B cell (primary cell): ENCODE measurements around the gene GDF7. TPM values are rescaled to one million over a fixed set of nuclear protein-coding genes. Genes with fewer than 3 reads are reported as not detected.

ENCODE experiments used
- ATAC-seq: fragments of 200-7000 bp; cut with Tn5 transposase; one replicate; pipeline ENCODE4 v1.10.0; 2021; ENCODE audit warnings: low read depth, mild to moderate bottlenecking, moderate number of reproducible peaks, moderate library complexity
- CTCF ChIA-PET: fragments of 350-600 bp; sonication (Branson Sonifier 250); formaldehyde crosslinking; loops from one replicate; lab custom pipeline; 2021; ENCODE audit warnings: antibody characterized with exemption, inconsistent platforms; lab: Charles Lee
- POLR2A ChIA-PET: fragments of 350-600 bp; sonication (Branson Sonifier 250); formaldehyde crosslinking; loops from one replicate; lab custom pipeline; 2021; ENCODE audit warnings: antibody characterized with exemption; lab: Charles Lee
- DNase-seq: peaks from one replicate; pipeline ENCODE4 v3.0.0; 2013
- H2AFZ ChIP-seq: 2 replicates; pipeline ENCODE4 v1.6.1; 2012; ENCODE audit warnings: mild to moderate bottlenecking, low read depth, low read length; ENCODE audit not compliant: insufficient read depth, poor library complexity, severe bottlenecking
- H3K27ac ChIP-seq, 2 donors: 1 replicate in 1 of 2; 2 replicates in 1 of 2; pipeline ENCODE4 v1.5.1; 2012 to 2013; ENCODE audit warnings: low read length in 2 of 2, mild to moderate bottlenecking in 2 of 2, moderate library complexity in 1 of 2
- H3K27me3 ChIP-seq, 4 experiments: fragments of 200-600 bp in 1 of 4; sonication (generic) in 1 of 4; replicated peaks in 1 of 4; 1 replicate in 2 of 4; 2 replicates in 2 of 4; pipeline versions ENCODE4 v1.6.1 to v1.7.0; 2013 to 2016; ENCODE audit warnings: low read length in 3 of 4, mild to moderate bottlenecking in 2 of 4, mixed read lengths in 1 of 4, moderate library complexity in 1 of 4; ENCODE audit not compliant: insufficient read depth in 4 of 4, control insufficient read depth in 3 of 4; ENCODE audit errors: control extremely low read depth in 1 of 4
- H3K36me3 ChIP-seq, 2 experiments: replicated peaks in 1 of 2; 1 replicate in 1 of 2; 2 replicates in 1 of 2; pipeline versions ENCODE4 v1.6.1 to v1.7.1; 2013; ENCODE audit warnings: low read length in 1 of 2; ENCODE audit not compliant: insufficient read depth in 2 of 2, control insufficient read depth in 1 of 2; ENCODE audit errors: control extremely low read depth in 1 of 2, extremely low read depth in 1 of 2
- H3K4me1 ChIP-seq, 2 donors: fragments of 200-600 bp in 1 of 2; sonication (generic) in 1 of 2; 1 replicate in 1 of 2; 2 replicates in 1 of 2; pipeline versions ENCODE4 v1.5.1 to v1.6.1; 2013 to 2017; ENCODE audit warnings: low read length in 2 of 2; ENCODE audit not compliant: control insufficient read depth in 2 of 2, insufficient read depth in 2 of 2
- H3K4me2 ChIP-seq: replicated peaks from 2 replicates; pipeline ENCODE3; 2012; ENCODE audit warnings: mild to moderate bottlenecking, low read depth, low read length; ENCODE audit not compliant: poor library complexity, severe bottlenecking
- H3K4me3 ChIP-seq, 5 experiments: fragments of 200-600 bp in 1 of 5; sonication (generic) in 1 of 5; 1 replicate in 3 of 5; 2 replicates in 2 of 5; pipeline versions ENCODE4 v1.5.1 to v1.7.0; 2011 to 2016; ENCODE audit warnings: low read length in 4 of 5, mild to moderate bottlenecking in 4 of 5, low read depth in 2 of 5, control low read depth in 1 of 5, moderate library complexity in 1 of 5; ENCODE audit not compliant: insufficient read depth in 1 of 5; ENCODE audit errors: control extremely low read depth in 1 of 5, extremely low read depth in 1 of 5
- H3K79me2 ChIP-seq: fragments of 200-600 bp; sonication (generic); one replicate; pipeline ENCODE4 v1.6.0; 2016; ENCODE audit warnings: low read length; ENCODE audit not compliant: control insufficient read depth, insufficient read depth
- H3K9ac ChIP-seq: fragments of 200-600 bp; sonication (generic); 2 replicates; pipeline ENCODE4 v1.6.1; 2017; ENCODE audit warnings: mild to moderate bottlenecking, low read length, moderate library complexity
- H3K9me3 ChIP-seq, 3 donors: one replicate each; pipeline versions ENCODE4 v1.6.1 to v1.7.1; 2013; ENCODE audit warnings: low read length in 2 of 3; ENCODE audit not compliant: control insufficient read depth in 2 of 3, insufficient read depth in 1 of 3; ENCODE audit errors: control extremely low read depth in 1 of 3
- H4K20me1 ChIP-seq: 2 replicates; pipeline ENCODE4 v1.6.0; 2012; ENCODE audit warnings: mild to moderate bottlenecking, low read length; ENCODE audit not compliant: insufficient read depth, control insufficient read depth, poor library complexity, severe bottlenecking
- H3K27ac Mint-ChIP-seq: one replicate; pipeline ENCODE4 v1.8.0; 2021; ENCODE audit warnings: mixed read lengths
- H3K27me3 Mint-ChIP-seq: one replicate; pipeline ENCODE4 v1.8.0; 2021; ENCODE audit warnings: mixed read lengths
- H3K4me1 Mint-ChIP-seq: one replicate; pipeline ENCODE4 v1.8.0; 2021; ENCODE audit warnings: mixed read lengths
- H3K4me3 Mint-ChIP-seq: one replicate; pipeline ENCODE4 v1.8.0; 2021; ENCODE audit warnings: mixed read lengths
- H3K9me3 Mint-ChIP-seq: one replicate; pipeline ENCODE4 v1.8.0; 2022; ENCODE audit warnings: mixed read lengths; ENCODE audit not compliant: insufficient read depth
- CTCF ChIP-seq: fragments of 200-600 bp; IDR thresholded peaks from one replicate; pipeline ENCODE4 v1.8.0; 2022; ENCODE audit warnings: antibody characterized with exemption, mild to moderate bottlenecking
- EZH2 ChIP-seq: IDR thresholded peaks from 2 replicates; pipeline ENCODE4 v1.6.1; 2012; ENCODE audit warnings: borderline replicate concordance, low read depth, mild to moderate bottlenecking, moderate library complexity, low read length; ENCODE audit not compliant: insufficient read depth, poor library complexity, severe bottlenecking
- whole genome bisulfite sequencing: methylation state at CpG from one replicate; pipeline ENCODE4 v1.1.5; 2013; ENCODE audit warnings: missing lambda C conversion rate; ENCODE audit not compliant: insufficient coverage; 5-methylcytosine and 5-hydroxymethylcytosine counted together
- intact Hi-C: fragments of 100-400 bp; cut with micrococcal nuclease; formaldehyde crosslinking; loops from one replicate; pipeline ENCODE4 v1.10.0; 2022
- polyA plus RNA-seq: library from polyadenylated mRNA; depleted of rRNA; stranded (reverse); fragments of >200 nt; gene quantifications from 2 replicates; pipeline ENCODE4 v1.2.3, GENCODE V29; 2012
- total RNA-seq, 2 donors: library from RNA; stranded (reverse); fragments of 120-200 nt in 1 of 2; gene quantifications; 1 replicate in 1 of 2; 2 replicates in 1 of 2; pipeline versions ENCODE4 v1.2.3 to v1.2.4, GENCODE V29; 2013 to 2022

GDF7 gene
- total and polyA plus RNA-seq, 2 donors (not counting 1 experiment from before 2014, with no cell fraction given), result 7.0 to 15.3 TPM

- DNase-seq, result no peak
- peaks cover 0 to 5% (median 0%) of the 10 kb centered on the region in 3 donors for H3K9me3 ChIP-seq
- intact Hi-C loops, result no loop called here
- no peak overlapping the region for H3K4me3 ChIP-seq
- POLR2A ChIA-PET, result no interaction called here
- H3K4me2 ChIP-seq, result no peak overlapping the region
- Mint-ChIP-seq H3K4me1 (no peaks in the 10 kb centered on the region), H3K27me3 (no peaks in the 10 kb centered on the region), H3K9me3 (no peaks in the 10 kb centered on the region), H3K4me3 (no peak overlapping the region), H3K27ac (no peak overlapping the region)
- no peak overlapping the region for H2AFZ ChIP-seq
- H3K9ac ChIP-seq, result no peak overlapping the region
- no peaks in the 10 kb centered on the region for H3K79me2 ChIP-seq
- TF ChIP-seq CTCF, result no peak
- TF ChIP-seq EZH2, result no peak
- 90% methylated on average over 11 of the region's 11 CpGs for WGBS
- ATAC-seq, result no peak
- H3K36me3 ChIP-seq, result peaks cover 2 to 41% of the 10 kb centered on the region in 2 experiments
- peaks cover 0 to under 1% of the 10 kb centered on the region in 2 donors for H3K4me1 ChIP-seq
- H3K27me3 ChIP-seq, result no peaks in the 10 kb centered on the region
- no peak overlapping the region for H3K27ac ChIP-seq
- H4K20me1 ChIP-seq, result no peaks in the 10 kb centered on the region
- CTCF ChIA-PET, result no interaction called here
These were observed 22.7 kb downstream of the GDF7 start for GRCh38 chr2:20689428-20690264.

GRCh38 chr2:20691076-20691734, 24.3 kb downstream of the GDF7 start:
- DNase-seq, result no peak
- no peak overlapping the region for H3K4me3 Mint-ChIP-seq
- CTCF ChIA-PET, result interaction anchor here (1.1 kb wide), 1 partner anchor 57 kb away, joined by 3 read pairs; no protein-coding TSS in a partner anchor
- H3K4me3 ChIP-seq, result no peak overlapping the region
- intact Hi-C loops, result no loop called here
- WGBS, result 100% methylated on average over 4 of the region's 6 CpGs
- H3K27ac ChIP-seq, result no peak overlapping the region
- TF ChIP-seq EZH2, result no peak
- TF ChIP-seq CTCF, result no peak
- no peaks in the 10 kb centered on the region for H3K27me3 ChIP-seq
- H3K9ac ChIP-seq, result no peak overlapping the region
- peaks cover 0 to 16% of the 10 kb centered on the region in 2 donors for H3K4me1 ChIP-seq
- H3K27me3 Mint-ChIP-seq, result no peaks in the 10 kb centered on the region
- no peak overlapping the region for H2AFZ ChIP-seq
- POLR2A ChIA-PET, result no interaction called here
- H3K4me2 ChIP-seq, result no peak overlapping the region
- peaks cover 10% of the 10 kb centered on the region for H3K4me1 Mint-ChIP-seq
- no peaks in the 10 kb centered on the region for H3K9me3 Mint-ChIP-seq
- peaks cover 0 to 5% (median 0%) of the 10 kb centered on the region in 3 donors for H3K9me3 ChIP-seq
- no peak overlapping the region for H3K27ac Mint-ChIP-seq
- no peak for ATAC-seq
- H4K20me1 ChIP-seq, result no peaks in the 10 kb centered on the region
- no peaks in the 10 kb centered on the region for H3K79me2 ChIP-seq
- H3K36me3 ChIP-seq, result peaks cover 5 to 31% of the 10 kb centered on the region in 2 experiments
